Measurements from ENCODE around the gene EFHC1.

- TF ChIP-seq EZH2 (IDR thresholded peaks at IDR 0.05) = no peak
- TF ChIP-seq POLR2AphosphoS5 (IDR thresholded peaks at IDR 0.05; ENCODE audit: borderline replicate concordance, low read depth, low read length) = no peak
- no peak for TF ChIP-seq FOXP2 (optimal IDR thresholded peaks at IDR 0.05; ENCODE audit: control extremely low read depth, extremely low read length, insufficient read depth)
Observed at GRCh38 chr6:52405243-52405642, 14.9 kb upstream of the EFHC1 start.

All from SK-N-MC (cell line).